MM.1S (cell line): ENCODE measurements around the gene ZNF273.

Experiments
- EZH2 ChIP-seq: fragments of 300-600 bp; sonication (generic); optimal IDR thresholded peaks from 2 replicates; pipeline ENCODE3; 2017; ENCODE audit warnings: low read depth, mild to moderate bottlenecking, antibody characterized with exemption, low read length, mixed read lengths
- EZH2phosphoT487 ChIP-seq: fragments of 300-600 bp; sonication (generic); IDR thresholded peaks from 2 replicates; pipeline ENCODE4 v1.6.1; 2018; ENCODE audit warnings: antibody characterized with exemption, low read length
- TF ChIP-seq, protein P1 (sequence below): fragments of 300-600 bp; sonication (generic); IDR thresholded peaks from 2 replicates; pipeline ENCODE4 v1.5.1; 2016; ENCODE audit warnings: antibody characterized with exemption, low read length, mixed read lengths

DNA sequence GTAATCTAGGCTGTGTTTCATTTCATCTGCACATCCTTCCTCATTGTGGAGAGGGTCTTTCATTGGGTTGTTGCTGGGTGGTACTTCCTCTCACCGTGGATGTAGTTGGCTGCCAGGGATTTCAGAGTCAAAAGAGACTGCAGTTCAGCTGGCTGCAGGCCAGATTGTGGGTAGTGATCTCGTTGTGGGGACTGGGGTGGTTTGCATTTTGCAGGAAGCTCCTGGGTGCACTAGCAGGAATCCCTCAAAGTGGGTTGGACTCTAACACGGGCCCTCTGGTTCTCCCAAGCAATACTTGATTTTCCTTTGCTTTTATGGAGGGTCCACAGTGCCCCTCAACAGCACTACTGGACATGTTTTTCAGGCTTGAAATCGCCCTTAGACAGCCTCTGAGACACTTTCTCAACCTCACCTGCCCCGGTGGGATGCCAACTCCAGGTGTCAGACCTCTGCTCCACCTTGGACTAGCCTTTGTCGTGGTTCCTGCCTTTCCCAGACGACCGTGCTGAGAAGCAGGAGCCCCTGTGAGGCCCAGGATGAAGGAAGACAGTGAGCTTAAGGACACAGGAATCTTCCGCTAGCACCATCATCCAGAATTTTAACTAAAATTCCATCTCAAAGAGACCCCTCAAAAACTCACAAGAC lies 23.9 kb upstream of the ZNF273 start:
- TF ChIP-seq, protein P1, sequence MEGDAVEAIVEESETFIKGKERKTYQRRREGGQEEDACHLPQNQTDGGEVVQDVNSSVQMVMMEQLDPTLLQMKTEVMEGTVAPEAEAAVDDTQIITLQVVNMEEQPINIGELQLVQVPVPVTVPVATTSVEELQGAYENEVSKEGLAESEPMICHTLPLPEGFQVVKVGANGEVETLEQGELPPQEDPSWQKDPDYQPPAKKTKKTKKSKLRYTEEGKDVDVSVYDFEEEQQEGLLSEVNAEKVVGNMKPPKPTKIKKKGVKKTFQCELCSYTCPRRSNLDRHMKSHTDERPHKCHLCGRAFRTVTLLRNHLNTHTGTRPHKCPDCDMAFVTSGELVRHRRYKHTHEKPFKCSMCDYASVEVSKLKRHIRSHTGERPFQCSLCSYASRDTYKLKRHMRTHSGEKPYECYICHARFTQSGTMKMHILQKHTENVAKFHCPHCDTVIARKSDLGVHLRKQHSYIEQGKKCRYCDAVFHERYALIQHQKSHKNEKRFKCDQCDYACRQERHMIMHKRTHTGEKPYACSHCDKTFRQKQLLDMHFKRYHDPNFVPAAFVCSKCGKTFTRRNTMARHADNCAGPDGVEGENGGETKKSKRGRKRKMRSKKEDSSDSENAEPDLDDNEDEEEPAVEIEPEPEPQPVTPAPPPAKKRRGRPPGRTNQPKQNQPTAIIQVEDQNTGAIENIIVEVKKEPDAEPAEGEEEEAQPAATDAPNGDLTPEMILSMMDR: no peak
- TF ChIP-seq EZH2phosphoT487: no peak
- no peak for TF ChIP-seq EZH2
